NB4 (cell line): ENCODE data around the gene TMED7.

Experiments used
- DNase-seq: peaks from one replicate; pipeline ENCODE4 v3.0.0; 2010; ENCODE audit warnings: low read depth
- H3K4me3 ChIP-seq: one replicate; pipeline ENCODE4 v1.5.1; 2011; ENCODE audit warnings: mild to moderate bottlenecking, low read depth, low read length, moderate library complexity
- MYC ChIP-seq: IDR thresholded peaks from 2 replicates; pipeline ENCODE4 v1.6.1; 2011; ENCODE audit warnings: low read depth, low read length
- POLR2A ChIP-seq: IDR thresholded peaks from 2 replicates; pipeline ENCODE4 v1.6.1; 2011; ENCODE audit warnings: mild to moderate bottlenecking; ENCODE audit not compliant: insufficient read length; ENCODE audit errors: extremely low read depth
- TF ChIP-seq, protein P1 (sequence below): IDR thresholded peaks from 2 replicates; pipeline ENCODE4 v1.6.1; 2011; ENCODE audit warnings: low read depth, low read length
- TF ChIP-seq, protein P2 (sequence below): IDR thresholded peaks from one replicate; pipeline ENCODE4 v1.5.1; 2012; ENCODE audit warnings: low read depth, low read length

Gene TMED7

DNA sequence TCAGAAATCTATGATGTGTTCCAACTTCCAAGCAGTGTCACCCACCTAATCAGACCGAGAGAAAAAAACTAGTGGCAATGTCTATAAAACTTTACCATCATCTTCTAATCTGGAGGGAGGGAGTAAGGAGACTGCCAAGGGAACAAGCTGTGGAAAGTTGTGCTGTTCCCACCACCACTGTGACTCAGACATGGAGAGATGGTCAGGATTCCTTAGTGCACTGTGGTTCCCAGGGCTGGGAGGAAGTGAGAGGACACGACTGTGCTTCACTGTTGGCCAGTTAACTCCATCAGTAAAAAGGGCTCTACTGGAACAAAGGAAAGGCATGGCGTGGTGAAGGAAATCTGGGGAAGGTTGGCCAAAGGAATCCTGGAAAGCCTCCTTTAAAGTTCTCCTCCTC, 42.4 kb downstream of the TMED7 start:
- no peak overlapping the region for H3K4me3 ChIP-seq
- DNase-seq, result no peak
- TF ChIP-seq POLR2A (no peak), MYC (no peak)
- TF ChIP-seq, protein P1, sequence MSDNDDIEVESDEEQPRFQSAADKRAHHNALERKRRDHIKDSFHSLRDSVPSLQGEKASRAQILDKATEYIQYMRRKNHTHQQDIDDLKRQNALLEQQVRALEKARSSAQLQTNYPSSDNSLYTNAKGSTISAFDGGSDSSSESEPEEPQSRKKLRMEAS, result no peak
- TF ChIP-seq, protein P2, sequence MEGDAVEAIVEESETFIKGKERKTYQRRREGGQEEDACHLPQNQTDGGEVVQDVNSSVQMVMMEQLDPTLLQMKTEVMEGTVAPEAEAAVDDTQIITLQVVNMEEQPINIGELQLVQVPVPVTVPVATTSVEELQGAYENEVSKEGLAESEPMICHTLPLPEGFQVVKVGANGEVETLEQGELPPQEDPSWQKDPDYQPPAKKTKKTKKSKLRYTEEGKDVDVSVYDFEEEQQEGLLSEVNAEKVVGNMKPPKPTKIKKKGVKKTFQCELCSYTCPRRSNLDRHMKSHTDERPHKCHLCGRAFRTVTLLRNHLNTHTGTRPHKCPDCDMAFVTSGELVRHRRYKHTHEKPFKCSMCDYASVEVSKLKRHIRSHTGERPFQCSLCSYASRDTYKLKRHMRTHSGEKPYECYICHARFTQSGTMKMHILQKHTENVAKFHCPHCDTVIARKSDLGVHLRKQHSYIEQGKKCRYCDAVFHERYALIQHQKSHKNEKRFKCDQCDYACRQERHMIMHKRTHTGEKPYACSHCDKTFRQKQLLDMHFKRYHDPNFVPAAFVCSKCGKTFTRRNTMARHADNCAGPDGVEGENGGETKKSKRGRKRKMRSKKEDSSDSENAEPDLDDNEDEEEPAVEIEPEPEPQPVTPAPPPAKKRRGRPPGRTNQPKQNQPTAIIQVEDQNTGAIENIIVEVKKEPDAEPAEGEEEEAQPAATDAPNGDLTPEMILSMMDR, result no peak

DNA sequence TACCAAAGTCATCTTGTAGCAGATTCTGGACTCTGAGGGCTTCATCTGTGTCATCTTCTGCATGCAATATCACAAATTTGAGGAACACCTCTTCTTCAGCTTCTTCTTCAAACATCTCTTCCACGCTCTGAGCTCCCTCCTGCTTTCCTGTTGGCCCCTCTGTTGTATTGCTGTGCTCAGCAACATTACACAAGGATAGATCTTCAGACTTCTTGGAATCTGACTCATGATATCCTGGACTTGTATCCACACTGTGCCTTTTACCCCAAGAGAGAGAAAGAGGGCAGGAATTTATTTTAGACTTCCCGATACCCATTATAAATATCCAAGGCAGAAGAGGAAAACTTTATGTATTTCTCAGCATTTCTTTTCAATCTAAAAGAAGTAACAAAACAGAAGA, 44.9 kb downstream of the TMED7 start:
- DNase-seq, result no peak
- TF ChIP-seq, protein P1, result no peak
- TF ChIP-seq, protein P2, result no peak
- TF ChIP-seq POLR2A (no peak), MYC (no peak)
- H3K4me3 ChIP-seq, result no peak overlapping the region

DNA sequence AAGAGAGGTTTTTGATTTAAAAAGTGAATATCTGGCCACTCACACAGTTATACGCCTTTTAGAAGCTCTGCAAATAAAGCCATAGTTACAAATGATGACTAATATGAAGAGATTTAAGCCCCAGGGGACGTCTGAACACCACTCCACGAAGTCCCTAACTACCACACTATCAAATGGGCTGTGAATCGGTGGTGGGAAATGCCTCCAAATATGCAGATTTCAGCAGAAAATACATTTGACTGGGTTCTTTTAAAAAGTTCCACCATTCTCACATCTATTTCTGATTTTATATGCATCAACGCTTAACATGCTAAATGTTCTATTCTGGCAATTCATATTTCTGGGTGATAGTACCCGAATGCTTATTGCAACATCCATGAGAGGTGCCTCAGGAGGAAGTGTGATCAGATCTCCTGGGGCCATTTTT, 46.1 kb downstream of the TMED7 start:
- TF ChIP-seq, protein P2, result no peak
- TF ChIP-seq POLR2A (no peak), MYC (no peak)
- TF ChIP-seq, protein P1, result no peak
- no peak overlapping the region for H3K4me3 ChIP-seq
- peak; percentile 27 for DNase-seq

DNA sequence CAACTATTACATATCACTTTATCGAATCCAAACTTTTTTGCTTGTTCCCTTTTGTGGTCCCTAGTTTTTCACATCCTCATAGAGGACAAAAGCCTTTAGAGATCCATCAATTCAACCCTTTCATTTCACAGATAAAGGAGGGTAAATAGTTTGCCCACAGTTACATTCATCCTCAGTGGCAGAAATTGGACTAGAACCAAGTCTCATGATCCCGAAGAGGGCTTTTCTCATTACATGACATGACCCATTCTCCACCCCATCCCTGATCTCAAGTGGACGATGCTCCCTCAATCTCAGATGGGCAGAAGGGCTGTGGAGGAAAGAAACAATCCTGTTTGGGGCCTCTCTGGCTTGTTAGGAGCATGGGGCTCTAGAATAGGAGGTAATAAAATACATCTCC, 46.6 kb downstream of the TMED7 start:
- H3K4me3 ChIP-seq, result no peak overlapping the region
- no peak for DNase-seq
- TF ChIP-seq, protein P2, result no peak
- TF ChIP-seq MYC (no peak), POLR2A (no peak)
- TF ChIP-seq, protein P1, result no peak

DNA sequence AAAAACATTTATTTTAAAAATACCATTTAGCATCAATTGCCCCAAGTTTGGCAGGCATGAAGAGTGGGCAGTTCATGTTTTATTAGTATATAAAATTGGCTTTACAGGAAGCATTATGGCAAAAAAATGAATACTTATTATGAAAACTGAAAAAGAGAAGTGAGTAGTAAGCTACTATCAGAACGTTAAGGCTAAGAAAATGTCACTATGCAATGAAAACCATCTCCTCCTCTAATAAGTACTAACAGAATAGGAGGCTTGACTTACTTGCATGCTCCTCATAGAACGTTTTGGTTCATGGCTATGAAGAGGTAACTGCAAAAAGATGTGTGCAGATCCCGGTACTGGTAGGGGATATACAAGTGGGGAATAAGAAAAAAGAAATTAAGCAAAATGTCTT, 47.2 kb downstream of the TMED7 start:
- no peak for DNase-seq
- TF ChIP-seq POLR2A (no peak), MYC (no peak)
- TF ChIP-seq, protein P1, result no peak
- TF ChIP-seq, protein P2, result no peak
- no peak overlapping the region for H3K4me3 ChIP-seq

DNA sequence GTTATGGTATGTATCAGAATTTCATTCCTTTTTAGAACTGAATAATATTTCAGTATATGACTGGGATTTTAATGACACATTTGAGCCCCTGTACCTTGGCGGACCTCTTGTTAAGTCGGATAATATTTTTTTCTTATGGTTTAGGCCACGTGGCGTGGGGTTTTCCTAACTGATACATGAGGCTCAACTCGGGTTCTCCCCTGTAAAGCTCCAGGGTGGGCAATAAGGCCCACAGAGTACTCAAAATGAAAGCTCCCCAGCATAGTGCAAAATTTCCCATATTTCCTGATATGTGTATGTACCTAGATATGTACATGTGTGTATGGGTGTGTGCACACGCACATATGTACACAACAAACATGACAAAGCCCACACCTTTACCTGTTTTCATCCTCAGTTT, 48.1 kb downstream of the TMED7 start:
- no peak for TF ChIP-seq MYC
- TF ChIP-seq POLR2A, result no peak
- TF ChIP-seq, protein P2, result no peak
- TF ChIP-seq, protein P1, result no peak
- no peak for DNase-seq
- H3K4me3 ChIP-seq, result no peak overlapping the region
